Heart right ventricle (tissue), 16 donors: Measurements from ENCODE around the gene CORIN. TPM values are rescaled to one million over a fixed set of nuclear protein-coding genes. Genes with fewer than 3 reads are reported as not detected.

Source experiments
- ATAC-seq, 8 donors: fragments of 200-7000 bp; cut with Tn5 transposase; one replicate each; pipeline ENCODE4 v1.9.1; 2020; ENCODE audit warnings: mild to moderate bottlenecking in 8 of 8, moderate library complexity in 8 of 8, moderate number of reproducible peaks in 1 of 8
- DNase-seq, 2 donors: peaks; one replicate each; pipeline ENCODE4 v3.0.0-alpha.2; 2020
- H3K27ac ChIP-seq, 10 donors: fragments of 200-600 bp; sonication (generic) in 2 of 10; one replicate each; pipeline versions ENCODE4 v1.5.0 to v1.8.0; 2020 to 2022; ENCODE audit warnings: mild to moderate bottlenecking in 3 of 10
- H3K27me3 ChIP-seq, 7 donors: fragments of 200-600 bp; one replicate each; pipeline ENCODE4 v1.8.0; 2021 to 2022; ENCODE audit warnings: mild to moderate bottlenecking in 2 of 7
- H3K36me3 ChIP-seq, 9 donors: fragments of 200-600 bp; sonication (generic) in 1 of 9; one replicate each; pipeline versions ENCODE4 v1.5.0 to v1.8.0; 2020 to 2022; ENCODE audit warnings: mild to moderate bottlenecking in 2 of 9
- H3K4me1 ChIP-seq, 9 donors: fragments of 200-600 bp; sonication (generic) in 1 of 9; one replicate each; pipeline versions ENCODE4 v1.5.0 to v1.8.0; 2020 to 2022; ENCODE audit warnings: mild to moderate bottlenecking in 4 of 9
- H3K4me3 ChIP-seq, 10 donors: fragments of 200-600 bp; sonication (generic) in 2 of 10; one replicate each; pipeline versions ENCODE4 v1.5.0 to v1.8.0; 2020 to 2022; ENCODE audit warnings: mild to moderate bottlenecking in 7 of 10, moderate library complexity in 2 of 10
- H3K9me3 ChIP-seq, 11 donors: fragments of 200-600 bp in 10 of 11; sonication (generic) in 2 of 11; one replicate each; pipeline versions ENCODE4 v1.5.0 to v1.8.0; 2013 to 2022; ENCODE audit warnings: mild to moderate bottlenecking in 2 of 11, control low read depth in 1 of 11, moderate library complexity in 1 of 11
- CTCF ChIP-seq, 9 donors: fragments of 200-600 bp; sonication (generic) in 2 of 9; IDR thresholded peaks; one replicate each; pipeline versions ENCODE4 v1.5.0 to v1.8.0; 2021 to 2022; ENCODE audit warnings: antibody characterized with exemption in 9 of 9, mild to moderate bottlenecking in 5 of 9, moderate library complexity in 1 of 9
- WGBS, 2 donors: extraction: QIAGEN DNeasy Blood & Tissue Kit; methylation state at CpG; one replicate each; pipeline ENCODE4 v1.1.7; 2013; ENCODE audit warnings: inconsistent platforms in 1 of 2; 5-methylcytosine and 5-hydroxymethylcytosine counted together
- intact Hi-C, 10 donors: fragments of 100-400 bp; cut with DNase I; formaldehyde crosslinking; loops; one replicate each; pipeline versions ENCODE4 v1.11.1 to v1.14.2; 2022
- polyA plus RNA-seq, 2 donors: library from polyadenylated mRNA; stranded (reverse); fragments of 200-250 nt; gene quantifications; one replicate each; pipeline ENCODE4 v1.2.3, GENCODE V29; 2013
- total RNA-seq, 10 donors: library from RNA; stranded (reverse); fragmentation: NEBNext Ultra II Directional in 3 of 10; extraction: Animal tissue kit (Norgen Biotek cat#: 25700) in 3 of 10; gene quantifications; one replicate each; pipeline versions ENCODE4 v1.2.1 to v1.2.4, GENCODE V29; 2021 to 2023
- donor health status: Arrhythmogenic right ventricular cardiomyopathy.
- donor health status: ischemic (EF 13 %, LVEDD 7.1; RV severe dilation, severe dysfunction).
- donor health status: healthy with polysubstance abuse.
- donor health status: DM: no; HTN: yes; CAD: no.
- donor health status: DM: no; HTN: no; CAD: no.
- donor health status: ischemic (EF 25% LVEDD 6.9; RV normal size, moderate dysfunction).
- donor health status: ischemic (EF 25% LVEDD 5.7; RV mildly dilated, moderate dysfunction).
- donor health status: healthy.
- donor health status: DM: yes; HTN: yes; CAD: no.
- donor health status: Ischemic cardiomyopathy.
- donor health status: ischemic (EF 35%, LVEDD 5.7; RV mildly dilated, moderate dysfunction).
- donor health status: nonischemic (EF 11% LVEDD 7.7; RV severe dilation, severe dysfunction).
- donor health status: DM: yes; HTN: yes; CAD: no.
- donor health status: PGD.
- donor health status: ischemic (EF 29% LVEDD 5.4; RV normal size, mild dysfunction).
- donor health status: nonischemic (EF 23%, LVEDD 6.1; RV moderate dilation, normal function).

CORIN gene
- total and polyA plus RNA-seq, 12 donors, result 8.4 to 159 (median 70.2) TPM

- peaks cover 0 to 9% (median 4%) of the 10 kb centered on the region in 11 donors for H3K9me3 ChIP-seq
- H3K27ac ChIP-seq, result peak overlapping the region in 8 of 10 donors; percentile 13 to 80 (median 46)
- TF ChIP-seq CTCF (IDR thresholded peaks at IDR 0.05), result no peak
- intact Hi-C loops, result loop anchor here in 1 of 10 donors (10.0 kb wide), 1 partner anchor 126 kb away; no protein-coding TSS in a partner anchor
- WGBS, 2 donors, result 47 to 53% methylated on average over 3 of the region's 3 CpGs
- peaks cover 0 to 24% (median 4%) of the 10 kb centered on the region in 9 donors for H3K4me1 ChIP-seq
- no peak for DNase-seq
- no peak overlapping the region for H3K4me3 ChIP-seq
- H3K36me3 ChIP-seq, result no peaks in the 10 kb centered on the region
- ATAC-seq, result no peak
- H3K27me3 ChIP-seq, result peaks cover 0 to 4% (median 0%) of the 10 kb centered on the region in 7 donors
Observed at GRCh38 chr4:47830265-47831025, 7.4 kb downstream of the CORIN start.

GRCh38 chr4:47829438-47829837 is 8.4 kb downstream of the CORIN start:
- H3K9me3 ChIP-seq, result peaks cover 0 to 9% (median 4%) of the 10 kb centered on the region in 11 donors
- peaks cover 0 to 4% (median 0%) of the 10 kb centered on the region in 7 donors for H3K27me3 ChIP-seq
- H3K27ac ChIP-seq, result peak overlapping the region in 7 of 10 donors; percentile 13 to 80 (median 51)
- peak in 7 of 8 donors; percentile 19 to 70 (median 53) for ATAC-seq
- no peak overlapping the region for H3K4me3 ChIP-seq
- DNase-seq, result peak in 1 of 2 donors; percentile 12
- H3K4me1 ChIP-seq, result peaks cover 0 to 25% (median 0%) of the 10 kb centered on the region in 9 donors
- no peak for TF ChIP-seq CTCF (IDR thresholded peaks at IDR 0.05)
- no peaks in the 10 kb centered on the region for H3K36me3 ChIP-seq
- intact Hi-C loops, result loop anchor here in 3 of 10 donors (5.0 kb wide), 4 partner anchors 42 to 82 kb away; no protein-coding TSS in a partner anchor

- H3K9me3 ChIP-seq, result peaks cover 0 to 1% (median 0%) of the 10 kb centered on the region in 11 donors
- H3K4me1 ChIP-seq, result peaks cover 0 to 34% (median 0%) of the 10 kb centered on the region in 9 donors
- WGBS, 2 donors, result 60 to 61% methylated on average over 2 of the region's 2 CpGs
- no peak for DNase-seq
- TF ChIP-seq CTCF (IDR thresholded peaks at IDR 0.05), result no peak
- H3K36me3 ChIP-seq, result no peaks in the 10 kb centered on the region
- no peak for ATAC-seq
- intact Hi-C loops, result loop anchor here in 3 of 10 donors (5.0 kb wide), 4 partner anchors 40 to 80 kb away; no protein-coding TSS in a partner anchor
- peaks cover 0 to 2% (median 0%) of the 10 kb centered on the region in 7 donors for H3K27me3 ChIP-seq
- H3K4me3 ChIP-seq, result no peak overlapping the region
- peak overlapping the region in 6 of 10 donors; percentile 1 to 36 (median 12) for H3K27ac ChIP-seq
Observed at GRCh38 chr4:47827343-47828047, 10.4 kb downstream of the CORIN start.

GRCh38 chr4:47824840-47825239 is 13.0 kb downstream of the CORIN start:
- peak; percentile 59 to 63 for DNase-seq
- H3K9me3 ChIP-seq, result no peaks in the 10 kb centered on the region
- peak overlapping the region in 2 of 10 donors; percentile 12 for H3K4me3 ChIP-seq
- peaks cover 0 to 27% (median 0%) of the 10 kb centered on the region in 9 donors for H3K4me1 ChIP-seq
- 31 to 43% methylated on average over 7 of the region's 7 CpGs for WGBS, 2 donors
- ATAC-seq, result peak; percentile 88 to 95 (median 93)
- no peak for TF ChIP-seq CTCF (IDR thresholded peaks at IDR 0.05)
- H3K27ac ChIP-seq, result peak overlapping the region in 9 of 10 donors; percentile 56 to 84 (median 72)
- intact Hi-C loops, result loop anchor here in 3 of 10 donors (5.0 kb wide), 4 partner anchors 38 to 78 kb away; no protein-coding TSS in a partner anchor
- H3K36me3 ChIP-seq, result no peaks in the 10 kb centered on the region
- no peaks in the 10 kb centered on the region for H3K27me3 ChIP-seq
